GM12878 (cell line): Measurements from ENCODE around the gene LHFPL2. TPM values are rescaled to one million over a fixed set of nuclear protein-coding genes. Genes with fewer than 3 reads are reported as not detected.

Source experiments
- ATAC-seq: fragments of 200-7000 bp; cut with Tn5 transposase; 3 replicates; pipeline ENCODE4 v1.9.1; 2020; ENCODE audit warnings: mild to moderate bottlenecking, moderate library complexity
- BruUV-seq: library from RNA; stranded (reverse); fragments of 400-500 nt; replicated peaks from 2 replicates; lab custom pipeline; 2021; lab: Mats Ljungman, UMichigan
- CTCF ChIA-PET: fragments of 300-600 bp; sonication (Branson Sonifier 250); formaldehyde crosslinking; extraction: SDS; loops from one replicate; lab custom pipeline; 2021; ENCODE audit warnings: inconsistent platforms; lab: Yijun Ruan, JAX
- POLR2A ChIA-PET: fragments of 350-600 bp; formaldehyde crosslinking; extraction: SDS; loops from one replicate; lab custom pipeline; 2021; ENCODE audit warnings: inconsistent platforms; lab: Charles Lee
- RAD21 ChIA-PET: fragments of 300-600 bp; sonication (Branson Sonifier 250); formaldehyde crosslinking; loops from one replicate; lab custom pipeline; 2023; ENCODE audit warnings: antibody characterized with exemption; ENCODE audit not compliant: unreplicated experiment; lab: Charles Lee
- SMC1A ChIA-PET: fragments of 300-600 bp; sonication (Branson Sonifier 250); formaldehyde crosslinking; loops from one replicate; lab custom pipeline; 2023; ENCODE audit not compliant: unreplicated experiment, uncharacterized antibody; lab: Charles Lee
- DNase-seq: peaks from one replicate; pipeline ENCODE4 v3.0.0-alpha.2; 2011; ENCODE audit warnings: low read depth, low spot score
- FAIRE-seq: peaks from 3 replicates; lab custom pipeline; 2011; peaks lifted over from hg19 to GRCh38; lab: Jason Lieb, UNC
- H2AFZ ChIP-seq: 2 replicates; pipeline ENCODE4 v1.6.0; 2011; ENCODE audit warnings: low read depth, low read length, control low read depth; ENCODE audit not compliant: control insufficient read depth
- H3K27ac ChIP-seq: 2 replicates; pipeline ENCODE4 v1.5.1; 2011; ENCODE audit warnings: control low read depth; ENCODE audit not compliant: control insufficient read depth, insufficient read depth
- H3K27me3 ChIP-seq, 2 experiments: replicated peaks in 1 of 2; 2 replicates each; pipeline versions ENCODE4 v1.6.0 to v1.6.1; 2011; ENCODE audit warnings: low read length in 1 of 2; ENCODE audit not compliant: control insufficient read depth in 2 of 2, insufficient read depth in 2 of 2
- H3K36me3 ChIP-seq, 2 experiments: 2 replicates each; pipeline ENCODE4 v1.5.1; 2011; ENCODE audit warnings: low read length in 1 of 2; ENCODE audit not compliant: control insufficient read depth in 2 of 2, insufficient read depth in 2 of 2
- H3K4me1 ChIP-seq: 2 replicates; pipeline ENCODE4 v1.6.1; 2011; ENCODE audit warnings: mild to moderate bottlenecking, low read length, moderate library complexity, mixed read lengths; ENCODE audit not compliant: control insufficient read depth, insufficient read depth
- H3K4me2 ChIP-seq: 2 replicates; pipeline ENCODE4 v1.6.0; 2011; ENCODE audit warnings: control low read depth; ENCODE audit not compliant: control insufficient read depth, insufficient read depth
- H3K4me3 ChIP-seq: fragments of 200-600 bp; sonication (generic); 2 replicates; pipeline ENCODE4 v1.5.1; 2016
- H3K79me2 ChIP-seq: 2 replicates; pipeline ENCODE4 v1.6.0; 2011; ENCODE audit warnings: low read length; ENCODE audit not compliant: control insufficient read depth, insufficient read depth
- H3K9ac ChIP-seq: 2 replicates; pipeline ENCODE4 v1.8.0; 2011; ENCODE audit warnings: low read length, control low read depth, mixed read lengths; ENCODE audit not compliant: control insufficient read depth, insufficient read depth
- H3K9me3 ChIP-seq: replicated peaks from 3 replicates; pipeline ENCODE4 v1.5.1; 2011; ENCODE audit warnings: mild to moderate bottlenecking, low read length; ENCODE audit not compliant: control insufficient read depth, insufficient read depth
- H4K20me1 ChIP-seq: 2 replicates; pipeline ENCODE4 v1.6.0; 2011; ENCODE audit not compliant: control insufficient read depth, insufficient read depth
- ATF3 ChIP-seq: IDR thresholded peaks from 2 replicates; pipeline ENCODE4 v1.6.1; 2011; ENCODE audit warnings: low read depth, mild to moderate bottlenecking, low read length, moderate library complexity, borderline replicate concordance; ENCODE audit errors: extremely low read depth
- ATF7 ChIP-seq: fragments of 450-650 bp; IDR thresholded peaks from 2 replicates; pipeline ENCODE4 v1.6.1; 2016; ENCODE audit warnings: low read depth, mild to moderate bottlenecking
- BCL11A ChIP-seq: IDR thresholded peaks from 2 replicates; pipeline ENCODE4 v1.6.1; 2011; ENCODE audit warnings: low read depth, low read length
- BRCA1 ChIP-seq: IDR thresholded peaks from 2 replicates; pipeline ENCODE4 v1.6.1; 2011; ENCODE audit warnings: low read depth, low read length, improper control_type of control experiment
- CEBPZ ChIP-seq: fragments of 150-350 bp; IDR thresholded peaks from 2 replicates; pipeline ENCODE4 v1.6.1; 2016; ENCODE audit warnings: low read depth, low read length
- HDGF ChIP-seq: fragments of 450-650 bp; IDR thresholded peaks from 2 replicates; pipeline ENCODE4 v1.6.1; 2016; ENCODE audit warnings: antibody characterized with exemption
- KAT2A ChIP-seq: conservative IDR thresholded peaks from 2 replicates; pipeline ENCODE4 v1.6.1; 2011; ENCODE audit warnings: low read depth, low read length; ENCODE audit not compliant: control insufficient read depth
- NFXL1 ChIP-seq: fragments of 450-650 bp; IDR thresholded peaks from 2 replicates; pipeline ENCODE4 v1.6.1; 2017; ENCODE audit warnings: antibody characterized with exemption, mild to moderate bottlenecking, borderline replicate concordance
- NFYB ChIP-seq: IDR thresholded peaks from 2 replicates; pipeline ENCODE4 v1.6.1; 2011; ENCODE audit warnings: low read depth, mild to moderate bottlenecking, low read length, improper control_type of control experiment, moderate library complexity; ENCODE audit not compliant: insufficient read depth
- NRF1 ChIP-seq: conservative IDR thresholded peaks from 2 replicates; pipeline ENCODE4 v1.6.1; 2011; ENCODE audit warnings: mild to moderate bottlenecking, low read depth, low read length, improper control_type of control experiment
- PAX8 ChIP-seq: fragments of 450-650 bp; IDR thresholded peaks from 2 replicates; pipeline ENCODE4 v1.6.1; 2017; ENCODE audit warnings: mild to moderate bottlenecking, moderate library complexity
- RBBP5 ChIP-seq: fragments of 200-600 bp; sonication (generic); conservative IDR thresholded peaks from 2 replicates; pipeline ENCODE4 v1.6.1; 2016
- RUNX3 ChIP-seq: IDR thresholded peaks from 2 replicates; pipeline ENCODE4 v1.6.1; 2012; ENCODE audit warnings: low read length, inconsistent platforms
- TCF12 ChIP-seq: IDR thresholded peaks from 2 replicates; pipeline ENCODE4 v1.6.1; 2011; ENCODE audit warnings: low read depth, mild to moderate bottlenecking, low read length
- YY1 ChIP-seq: IDR thresholded peaks from 2 replicates; pipeline ENCODE4 v1.6.1; 2011; ENCODE audit warnings: low read depth, mild to moderate bottlenecking, low read length
- ZNF207 ChIP-seq: fragments of 450-650 bp; IDR thresholded peaks from 2 replicates; pipeline ENCODE4 v1.6.1; 2014; ENCODE audit warnings: antibody characterized with exemption, mild to moderate bottlenecking, borderline replicate concordance
- ZNF217 ChIP-seq: fragments of 450-650 bp; IDR thresholded peaks from 2 replicates; pipeline ENCODE4 v1.6.1; 2017; ENCODE audit warnings: antibody characterized with exemption, mild to moderate bottlenecking
- ZSCAN29 ChIP-seq: fragments of 450-650 bp; IDR thresholded peaks from 2 replicates; pipeline ENCODE4 v1.6.1; 2017; ENCODE audit warnings: mild to moderate bottlenecking, moderate library complexity
- WGBS: methylation state at CpG from one replicate; pipeline ENCODE4 v1.1.6; 2016; ENCODE audit warnings: low lambda C conversion rate; ENCODE audit not compliant: insufficient replicate concordance, insufficient coverage; ENCODE audit errors: missing lambda C conversion rate; 5-methylcytosine and 5-hydroxymethylcytosine counted together
- in situ Hi-C: fragments of 300-500 bp; cut with MboI; formaldehyde crosslinking; loops from 9 replicates; pipeline ENCODE4 v1.14.3; 2018; ENCODE audit warnings: mixed read lengths
- intact Hi-C: fragments of 100-400 bp; cut with micrococcal nuclease; formaldehyde crosslinking; loops from one replicate; pipeline ENCODE4 v1.14.2; 2022; ENCODE audit not compliant: unreplicated experiment
- polyA plus RNA-seq, 11 experiments: library from polyadenylated mRNA; depleted of rRNA in 4 of 11; unstranded in 6 of 11; stranded (reverse) in 5 of 11; fragments of >200 nt; fragmentation: Nextera tagmentation in 4 of 11; fragmentation: Illumina TruSeq in 1 of 11; extraction: Ambion mirVana in 4 of 11; extraction: Trizol in 1 of 11; gene quantifications; 1 replicate in 1 of 11; 2 replicates in 10 of 11; pipeline versions ENCODE4 v1.2.1 to v1.2.3, GENCODE V29; 2011 to 2016; ENCODE audit warnings: inconsistent platforms in 2 of 11, missing spikeins in 2 of 11, low read depth in 1 of 11
- total RNA-seq, 4 experiments: library from RNA; depleted of rRNA in 3 of 4; stranded (reverse); fragments of >200 nt in 3 of 4; fragmentation: Illumina TruSeq in 1 of 4; extraction: Trizol in 1 of 4; gene quantifications; 2 replicates each; pipeline versions ENCODE4 v1.2.1 to v1.2.3, GENCODE V29; 2013 to 2021

The LHFPL2 gene
- total and polyA plus RNA-seq, 10 of the 15 experiments (the other 5 are each of a cell fraction or from before 2014, with no cell fraction given), result 4.1 to 21.8 (median 12.5) TPM

- peaks cover 32% of the 10 kb centered on the region for H3K4me1 ChIP-seq
- H3K4me3 ChIP-seq, result no peak overlapping the region
- no peaks in the 10 kb centered on the region for H3K27me3 ChIP-seq
These were observed 79.1 kb downstream of the LHFPL2 start for GRCh38 chr5:78569441-78569840.

GRCh38 chr5:78568676-78569075 is 79.9 kb downstream of the LHFPL2 start:
- POLR2A ChIA-PET, result interaction anchor here (0.5 to 1.3 kb wide), 3 partner anchors 10 to 412 kb away, joined by 3 to 5 read pairs (median 3); no protein-coding TSS in a partner anchor
- FAIRE-seq (no peak), DNase-seq (no peak), ATAC-seq (no peak)
- H2AFZ ChIP-seq, result no peak overlapping the region
- no peak overlapping the region for H3K27ac ChIP-seq
- no peaks in the 10 kb centered on the region for H3K27me3 ChIP-seq
- no TSS peak for BruUV-seq
- H3K9ac ChIP-seq, result no peak overlapping the region
- intact Hi-C loops, result no loop called here
- H3K36me3 ChIP-seq, result no peaks in the 10 kb centered on the region; a peak in 2 of 4 replicates
- no peak overlapping the region for H3K4me3 ChIP-seq
- peaks cover 3% of the 10 kb centered on the region for H3K79me2 ChIP-seq
- no peak overlapping the region for H3K4me2 ChIP-seq
- in situ Hi-C loops, result no loop called here
- 99% methylated on average over 3 of the region's 3 CpGs for WGBS
- CTCF ChIA-PET, result interaction anchor here (0.7 to 2.1 kb wide), 8 partner anchors 9 to 331 kb away, joined by 3 to 8 read pairs (median 3); no protein-coding TSS in a partner anchor
- H4K20me1 ChIP-seq, result no peaks in the 10 kb centered on the region
- SMC1A ChIA-PET, result interaction anchor here (1.0 to 3.7 kb wide), 10 partner anchors 10 to 159 kb away, joined by 3 to 28 read pairs (median 6); no protein-coding TSS in a partner anchor
- peaks cover 24% of the 10 kb centered on the region for H3K4me1 ChIP-seq
- RAD21 ChIA-PET, result interaction anchor here (0.6 to 1.4 kb wide), 5 partner anchors 21 to 79 kb away, joined by 3 to 7 read pairs (median 3); no protein-coding TSS in a partner anchor
- H3K9me3 ChIP-seq, result peaks cover 2% of the 10 kb centered on the region; the same call in 2 of the 3 replicates
- no peak for TF ChIP-seq RUNX3
- no peak for TF ChIP-seq HDGF
- TF ChIP-seq TCF12, result no peak
- TF ChIP-seq RBBP5, result no peak
- no peak for TF ChIP-seq CEBPZ
- TF ChIP-seq ATF3, result no peak
- no peak for TF ChIP-seq ATF7
- no peak for TF ChIP-seq NFYB
- no peak for TF ChIP-seq NFXL1
- TF ChIP-seq BCL11A, result no peak
- no peak for TF ChIP-seq NRF1
- TF ChIP-seq BRCA1, result no peak

More at GRCh38 chr5:78569441-78569840, 79.1 kb downstream of the LHFPL2 start:
- in situ Hi-C loops, result no loop called here
- WGBS, result 98% methylated on average over 10 of the region's 10 CpGs
- no peak for DNase-seq
- no peak for ATAC-seq
- no TSS peak for BruUV-seq
- POLR2A ChIA-PET, result interaction anchor here (0.5 to 1.3 kb wide), 2 partner anchors 9 to 343 kb away, joined by 3 to 5 read pairs; no protein-coding TSS in a partner anchor
- FAIRE-seq, result no peak
- RAD21 ChIA-PET, result interaction anchor here (1.0 to 1.4 kb wide), 3 partner anchors 21 to 78 kb away, joined by 3 to 7 read pairs (median 3); no protein-coding TSS in a partner anchor
- intact Hi-C loops, result no loop called here
- no peaks in the 10 kb centered on the region for H4K20me1 ChIP-seq
- H3K27ac ChIP-seq, result no peak overlapping the region
- no peaks in the 10 kb centered on the region; a peak in 1 of 4 replicates for H3K36me3 ChIP-seq
- no peak overlapping the region for H3K9ac ChIP-seq
- H3K4me2 ChIP-seq, result no peak overlapping the region
- peaks cover 3% of the 10 kb centered on the region for H3K79me2 ChIP-seq
- SMC1A ChIA-PET, result interaction anchor here (1.3 to 3.7 kb wide), 7 partner anchors 11 to 158 kb away, joined by 3 to 28 read pairs (median 8); no protein-coding TSS in a partner anchor
- CTCF ChIA-PET, result interaction anchor here (0.7 to 1.1 kb wide), 3 partner anchors 8 to 77 kb away, joined by 3 to 4 read pairs (median 3); no protein-coding TSS in a partner anchor
- H3K9me3 ChIP-seq, result peaks cover 2% of the 10 kb centered on the region; the same call in 2 of the 3 replicates
- TF ChIP-seq YY1 (no peak), ZNF217 (no peak), PAX8 (no peak), KAT2A (no peak), ZNF207 (no peak), ZSCAN29 (no peak)
- H2AFZ ChIP-seq, result no peak overlapping the region
